Type B pancreatic cell (in vitro differentiated cells): Measurements from ENCODE around the gene CDH12. TPM values are rescaled to one million over a fixed set of nuclear protein-coding genes. Genes with fewer than 3 reads are reported as not detected.

Experiments
- DNase-seq: peaks from one replicate; pipeline ENCODE4 v3.0.0; 2021; ENCODE audit warnings: mixed read lengths; ENCODE audit not compliant: unreplicated experiment; ENCODE audit errors: extremely low spot score
- H3K27ac Mint-ChIP-seq: 2 replicates; pipeline ENCODE4 v1.8.0; 2021; ENCODE audit warnings: mild to moderate bottlenecking, mixed read lengths
- H3K27me3 Mint-ChIP-seq: 2 replicates; pipeline ENCODE4 v1.8.0; 2021; ENCODE audit warnings: mixed read lengths
- H3K36me3 Mint-ChIP-seq: 2 replicates; pipeline ENCODE4 v1.8.0; 2021; ENCODE audit warnings: mixed read lengths
- H3K4me1 Mint-ChIP-seq: one replicate; pipeline ENCODE4 v1.8.0; 2021; ENCODE audit warnings: mixed read lengths; ENCODE audit not compliant: unreplicated experiment
- H3K4me3 Mint-ChIP-seq: 2 replicates; pipeline ENCODE4 v1.8.0; 2021; ENCODE audit warnings: mild to moderate bottlenecking, mixed read lengths
- H3K9me3 Mint-ChIP-seq: 2 replicates; pipeline ENCODE4 v1.8.0; 2021; ENCODE audit warnings: mixed read lengths
- CTCF ChIP-seq: fragments of 200-600 bp; sonication (generic); conservative IDR thresholded peaks from 2 replicates; pipeline ENCODE4 v1.5.0; 2021; ENCODE audit warnings: antibody characterized with exemption, mild to moderate bottlenecking
- long read RNA-seq: library from polyadenylated mRNA; unstranded; transcript quantifications from one replicate; pipeline ENCODE4 v2.0.0, GENCODE V29; 2020
- total RNA-seq: library from RNA; stranded (reverse); gene quantifications from 2 replicates; pipeline ENCODE4 v1.2.1, GENCODE V29; 2021; ENCODE audit warnings: low replicate concordance

Gene CDH12
- 7.8 and 10.2 TPM in 2 replicates for total RNA-seq
- long read RNA-seq, transcript CDH12-203 (12 exons, 2,843 nt): major isoform, 25 of 42 reads
- long read RNA-seq, partial matches to known transcripts: 15 of 42 reads
- long read RNA-seq, other reads (novel, unspliced or antisense): 2 of 42 reads

- no peaks in the 10 kb centered on the region for H3K36me3 Mint-ChIP-seq
- no peak within 1 kb of the TSS for H3K27ac Mint-ChIP-seq
- peak within 1 kb of the TSS; percentile 94 for H3K4me3 Mint-ChIP-seq
- no peak for DNase-seq
- peaks cover 72% of the 10 kb centered on the region for H3K27me3 Mint-ChIP-seq
- TF ChIP-seq CTCF: peak; percentile 34
- no peaks in the 10 kb centered on the region for H3K9me3 Mint-ChIP-seq
- H3K4me1 Mint-ChIP-seq: peaks cover 13% of the 10 kb centered on the region
These were observed at the start of gene CDH12 for GRCh38 chr5:22852807-22853660. TSS of gene CDH12 (minus strand) at chr5:22853344.

GRCh38 chr5:22901885-22902284 is 48.7 kb upstream of the CDH12 start:
- Mint-ChIP-seq H3K4me1 (no peaks in the 10 kb centered on the region), H3K4me3 (no peak overlapping the region), H3K9me3 (no peaks in the 10 kb centered on the region), H3K36me3 (no peaks in the 10 kb centered on the region), H3K27ac (no peak overlapping the region), H3K27me3 (no peaks in the 10 kb centered on the region)
- no peak for TF ChIP-seq CTCF
- no peak for DNase-seq

GRCh38 chr5:22900801-22901310 is 47.7 kb upstream of the CDH12 start:
- no peaks in the 10 kb centered on the region for H3K9me3 Mint-ChIP-seq
- no peaks in the 10 kb centered on the region for H3K36me3 Mint-ChIP-seq
- H3K27ac Mint-ChIP-seq: no peak overlapping the region
- H3K27me3 Mint-ChIP-seq: no peaks in the 10 kb centered on the region
- DNase-seq: no peak
- TF ChIP-seq CTCF: no peak
- H3K4me3 Mint-ChIP-seq: no peak overlapping the region
- no peaks in the 10 kb centered on the region for H3K4me1 Mint-ChIP-seq

DNA sequence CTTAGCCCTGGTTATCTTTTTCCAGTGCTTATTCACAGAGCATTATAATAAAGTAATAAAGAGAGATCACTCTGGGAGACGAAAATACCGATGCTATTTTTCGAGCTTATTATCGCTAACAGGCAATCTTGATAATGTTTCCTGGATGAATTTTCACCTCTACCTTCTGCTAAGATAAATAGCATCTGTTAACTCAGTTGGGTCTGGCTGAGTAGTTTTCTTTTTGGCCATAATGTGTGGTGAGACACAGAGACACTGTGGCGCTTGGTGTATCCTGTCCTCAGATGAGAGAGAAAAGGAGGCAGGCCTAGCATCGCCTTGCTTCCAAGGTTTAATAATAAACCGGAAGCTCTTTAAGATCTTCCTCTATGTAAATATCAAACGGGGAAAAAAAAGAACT is 46.2 kb upstream of the CDH12 start:
- Mint-ChIP-seq H3K4me3 (no peak overlapping the region), H3K9me3 (no peaks in the 10 kb centered on the region), H3K27ac (no peak overlapping the region), H3K27me3 (no peaks in the 10 kb centered on the region), H3K36me3 (no peaks in the 10 kb centered on the region), H3K4me1 (no peaks in the 10 kb centered on the region)
- TF ChIP-seq CTCF: no peak
- DNase-seq: no peak

GRCh38 chr5:22896152-22896551 is 43.0 kb upstream of the CDH12 start:
- Mint-ChIP-seq H3K27ac (no peak overlapping the region), H3K9me3 (no peaks in the 10 kb centered on the region), H3K27me3 (no peaks in the 10 kb centered on the region), H3K36me3 (no peaks in the 10 kb centered on the region), H3K4me3 (no peak overlapping the region), H3K4me1 (no peaks in the 10 kb centered on the region)
- TF ChIP-seq CTCF: no peak
- DNase-seq: no peak
